Activated B cell treated with CpG ODN at 0.5 μM for 24 hours (primary cell): ENCODE data around the gene ERAL1. TPM values are rescaled to one million over a fixed set of nuclear protein-coding genes. Genes with fewer than 3 reads are reported as not detected.
"Not testable (repeated sequence)": the region's sequence is repeated elsewhere in the genome, so short reads cannot be mapped to it uniquely, and the experiment has no call there.

ENCODE experiments used
- ATAC-seq: fragments of 200-7000 bp; cut with Tn5 transposase; one replicate; pipeline ENCODE4 v1.10.0; 2021; ENCODE audit warnings: low read depth, mild to moderate bottlenecking, moderate library complexity
- CTCF ChIA-PET: fragments of 350-600 bp; sonication (Branson Sonifier 250); formaldehyde crosslinking; loops from one replicate; lab custom pipeline; 2021; ENCODE audit warnings: antibody characterized with exemption; lab: Charles Lee
- POLR2A ChIA-PET: fragments of 350-600 bp; sonication (Branson Sonifier 250); formaldehyde crosslinking; loops from one replicate; lab custom pipeline; 2021; ENCODE audit warnings: antibody characterized with exemption; lab: Charles Lee
- DNase-seq: peaks from one replicate; pipeline ENCODE4 v3.0.0; 2022
- H3K27ac Mint-ChIP-seq: one replicate; pipeline ENCODE4 v1.8.0; 2020; ENCODE audit warnings: mixed read lengths
- H3K27me3 Mint-ChIP-seq: one replicate; pipeline ENCODE4 v1.8.0; 2021; ENCODE audit warnings: mixed read lengths
- H3K36me3 Mint-ChIP-seq: one replicate; pipeline ENCODE4 v1.8.0; 2021; ENCODE audit warnings: low read depth, mixed read lengths
- H3K4me1 Mint-ChIP-seq: one replicate; pipeline ENCODE4 v1.8.0; 2021; ENCODE audit warnings: mixed read lengths
- H3K4me3 Mint-ChIP-seq: one replicate; pipeline ENCODE4 v1.8.0; 2020; ENCODE audit warnings: mild to moderate bottlenecking, mixed read lengths
- H3K9me3 Mint-ChIP-seq: one replicate; pipeline ENCODE4 v1.8.0; 2020; ENCODE audit warnings: mixed read lengths
- intact Hi-C: fragments of 100-400 bp; cut with micrococcal nuclease; formaldehyde crosslinking; loops from one replicate; pipeline ENCODE4 v1.15.1; 2024
- total RNA-seq: library from RNA; stranded (reverse); gene quantifications from 2 replicates; pipeline ENCODE4 v1.2.3, GENCODE V29; 2022
- TF ChIP-seq, protein P1 (sequence below): fragments of 200-600 bp; IDR thresholded peaks from one replicate; pipeline ENCODE4 v1.8.0; 2022; ENCODE audit warnings: antibody characterized with exemption, mild to moderate bottlenecking

The ERAL1 gene
- total RNA-seq, 1 donor from 2014 or later, result 47.6 TPM

GRCh38 chr17:28827672-28828071, 27.1 kb upstream of the ERAL1 start:
- H3K36me3 Mint-ChIP-seq, result peaks cover 22% of the 10 kb centered on the region
- DNase-seq (no peak), ATAC-seq (no peak)
- intact Hi-C loops, result no loop called here
- ChIA-PET POLR2A (interaction anchor here (0.6 kb wide), 1 partner anchor 54 kb away, joined by 3 read pairs; no protein-coding TSS in a partner anchor), CTCF (interaction anchor here (1.0 to 1.5 kb wide), 3 partner anchors 64 to 101 kb away, joined by 3 to 4 read pairs (median 3); no protein-coding TSS in a partner anchor)
- no peaks in the 10 kb centered on the region for H3K27me3 Mint-ChIP-seq
- TF ChIP-seq, protein P1, sequence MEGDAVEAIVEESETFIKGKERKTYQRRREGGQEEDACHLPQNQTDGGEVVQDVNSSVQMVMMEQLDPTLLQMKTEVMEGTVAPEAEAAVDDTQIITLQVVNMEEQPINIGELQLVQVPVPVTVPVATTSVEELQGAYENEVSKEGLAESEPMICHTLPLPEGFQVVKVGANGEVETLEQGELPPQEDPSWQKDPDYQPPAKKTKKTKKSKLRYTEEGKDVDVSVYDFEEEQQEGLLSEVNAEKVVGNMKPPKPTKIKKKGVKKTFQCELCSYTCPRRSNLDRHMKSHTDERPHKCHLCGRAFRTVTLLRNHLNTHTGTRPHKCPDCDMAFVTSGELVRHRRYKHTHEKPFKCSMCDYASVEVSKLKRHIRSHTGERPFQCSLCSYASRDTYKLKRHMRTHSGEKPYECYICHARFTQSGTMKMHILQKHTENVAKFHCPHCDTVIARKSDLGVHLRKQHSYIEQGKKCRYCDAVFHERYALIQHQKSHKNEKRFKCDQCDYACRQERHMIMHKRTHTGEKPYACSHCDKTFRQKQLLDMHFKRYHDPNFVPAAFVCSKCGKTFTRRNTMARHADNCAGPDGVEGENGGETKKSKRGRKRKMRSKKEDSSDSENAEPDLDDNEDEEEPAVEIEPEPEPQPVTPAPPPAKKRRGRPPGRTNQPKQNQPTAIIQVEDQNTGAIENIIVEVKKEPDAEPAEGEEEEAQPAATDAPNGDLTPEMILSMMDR, result no peak
- H3K4me3 Mint-ChIP-seq, result no peak overlapping the region
- H3K9me3 Mint-ChIP-seq, result no peaks in the 10 kb centered on the region
- H3K27ac Mint-ChIP-seq, result no peak overlapping the region
- H3K4me1 Mint-ChIP-seq, result no peaks in the 10 kb centered on the region

- TF ChIP-seq, protein P1, result no peak
- intact Hi-C loops, result no loop called here
- ATAC-seq, result no peak
- Mint-ChIP-seq H3K36me3 (peaks cover 22% of the 10 kb centered on the region), H3K27ac (no peak overlapping the region), H3K4me1 (no peaks in the 10 kb centered on the region), H3K4me3 (no peak overlapping the region), H3K27me3 (no peaks in the 10 kb centered on the region), H3K9me3 (no peaks in the 10 kb centered on the region)
- DNase-seq, result no peak
- ChIA-PET POLR2A (interaction anchor here (0.7 kb wide), 3 partner anchors 18 to 78 kb away, joined by 3 to 5 read pairs (median 4); no protein-coding TSS in a partner anchor), CTCF (no interaction called here)
Observed at GRCh38 chr17:28828294-28829040, 26.3 kb upstream of the ERAL1 start.

DNA sequence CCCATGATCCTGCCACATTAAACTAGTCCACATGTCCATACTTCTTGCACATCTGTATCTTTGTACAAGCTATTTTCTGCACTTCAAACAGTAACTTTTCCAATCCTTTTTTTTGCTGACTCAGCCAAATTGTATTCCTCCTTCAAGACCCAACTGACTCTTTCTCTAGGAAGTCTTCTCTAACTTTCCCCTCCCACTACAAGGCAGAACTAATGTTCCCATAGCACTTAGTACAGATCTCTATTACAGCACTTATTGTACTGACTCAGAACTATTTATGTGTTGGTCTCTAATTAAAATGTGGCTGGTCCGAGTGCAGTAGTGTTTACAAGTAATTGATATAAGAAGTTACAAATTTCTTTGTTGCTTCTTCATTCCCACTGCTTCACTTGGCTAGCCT, 20.4 kb upstream of the ERAL1 start:
- intact Hi-C loops, result no loop called here
- H3K27ac Mint-ChIP-seq, result no peak overlapping the region
- CTCF ChIA-PET, result no interaction called here
- ATAC-seq, result no peak
- POLR2A ChIA-PET, result no interaction called here
- H3K27me3 Mint-ChIP-seq, result no peaks in the 10 kb centered on the region
- H3K36me3 Mint-ChIP-seq, result peaks cover 24% of the 10 kb centered on the region
- no peak overlapping the region for H3K4me3 Mint-ChIP-seq
- no peaks in the 10 kb centered on the region for H3K9me3 Mint-ChIP-seq
- peaks cover 9% of the 10 kb centered on the region for H3K4me1 Mint-ChIP-seq
- no peak for DNase-seq
- TF ChIP-seq, protein P1, result no peak

DNA sequence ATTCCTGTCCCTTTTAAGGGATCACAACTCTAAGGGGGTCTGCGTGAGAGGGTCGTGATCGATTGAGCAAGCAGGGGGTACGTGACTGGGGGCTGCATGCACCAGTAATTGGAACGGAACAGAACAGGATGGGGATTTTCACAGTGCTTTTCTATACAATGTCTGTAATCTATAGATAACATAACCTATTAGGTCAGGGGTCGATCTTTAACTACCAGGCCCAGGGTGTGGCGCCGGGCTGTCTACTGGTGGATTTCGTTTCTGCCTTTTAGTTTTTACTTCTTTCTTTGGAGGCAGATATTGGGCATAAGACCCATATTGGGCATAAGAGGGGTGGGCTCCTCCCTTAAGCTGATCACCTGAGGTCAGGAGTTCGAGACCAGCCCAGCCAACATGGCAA, 18.3 kb upstream of the ERAL1 start:
- CTCF ChIA-PET, POLR2A ChIA-PET, H3K9me3 Mint-ChIP-seq, intact Hi-C loops, ATAC-seq, H3K27ac Mint-ChIP-seq, DNase-seq, H3K27me3 Mint-ChIP-seq, H3K4me3 Mint-ChIP-seq: not testable (repeated sequence)
- Mint-ChIP-seq H3K4me1 (peaks cover 17% of the 10 kb centered on the region), H3K36me3 (peaks cover 21% of the 10 kb centered on the region)

DNA sequence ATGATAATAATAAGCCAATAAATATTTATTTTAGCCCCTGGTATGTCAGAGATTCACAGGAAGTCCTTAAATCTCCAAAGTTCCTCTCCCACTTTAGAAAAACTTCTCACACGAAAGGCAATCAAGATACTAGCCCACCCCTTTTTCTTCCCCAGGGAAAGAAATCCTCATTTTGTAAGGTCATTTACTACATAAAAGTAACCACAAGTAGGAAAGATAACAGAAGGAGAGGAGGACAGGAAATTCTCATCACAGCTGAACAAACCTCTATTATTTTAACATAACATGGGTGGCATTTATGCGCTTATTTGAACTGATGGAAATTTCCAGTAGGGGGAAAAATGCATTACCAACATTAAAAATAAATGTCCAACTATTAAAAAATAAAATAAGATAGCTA, 15.6 kb upstream of the ERAL1 start:
- intact Hi-C loops, result no loop called here
- H3K27ac Mint-ChIP-seq, result no peak overlapping the region

More for the DNA sequence above, 15.6 kb upstream of the ERAL1 start:
- POLR2A ChIA-PET, result interaction anchor here (0.6 kb wide), 1 partner anchor 116 kb away, joined by 8 read pairs; no protein-coding TSS in a partner anchor
- Mint-ChIP-seq H3K4me3 (no peak overlapping the region), H3K4me1 (peaks cover 28% of the 10 kb centered on the region), H3K9me3 (no peaks in the 10 kb centered on the region), H3K36me3 (peaks cover 20% of the 10 kb centered on the region), H3K27me3 (no peaks in the 10 kb centered on the region)
- TF ChIP-seq, protein P1, result no peak
- no peak for ATAC-seq
- CTCF ChIA-PET, result no interaction called here
- DNase-seq, result no peak
